HFFc6 (cell line): ENCODE measurements around the gene TIGD6. TPM values are rescaled to one million over a fixed set of nuclear protein-coding genes. Genes with fewer than 3 reads are reported as not detected.

Experiments
- DNase-seq: peaks from one replicate; pipeline ENCODE4 v3.0.0-alpha.2; 2018
- H3K27ac Mint-ChIP-seq: 2 replicates; pipeline ENCODE4 v1.8.0; 2020; ENCODE audit warnings: mild to moderate bottlenecking, mixed read lengths
- H3K27me3 Mint-ChIP-seq: 2 replicates; pipeline ENCODE4 v1.8.0; 2021; ENCODE audit warnings: mild to moderate bottlenecking, moderate library complexity, mixed read lengths; ENCODE audit not compliant: insufficient read depth
- H3K36me3 Mint-ChIP-seq: 2 replicates; pipeline ENCODE4 v1.8.0; 2021; ENCODE audit warnings: low read depth, mixed read lengths
- H3K4me1 Mint-ChIP-seq: 2 replicates; pipeline ENCODE4 v1.8.0; 2020; ENCODE audit warnings: low read depth, mixed read lengths
- H3K4me3 Mint-ChIP-seq: 2 replicates; pipeline ENCODE4 v1.8.0; 2020; ENCODE audit warnings: mild to moderate bottlenecking, moderate library complexity, mixed read lengths
- H3K9me3 Mint-ChIP-seq: 2 replicates; pipeline ENCODE4 v1.8.0; 2020; ENCODE audit warnings: mild to moderate bottlenecking, mixed read lengths
- CTCF ChIP-seq: fragments of 200-600 bp; sonication (generic); IDR thresholded peaks from 2 replicates; pipeline ENCODE4 v1.5.0; 2021; ENCODE audit warnings: antibody characterized with exemption, mild to moderate bottlenecking
- total RNA-seq, 6 experiments: library from RNA; stranded (reverse); fragmentation: NEBNext Ultra II Directional; extraction: Animal tissue kit (Norgen Biotek cat#: 25700); gene quantifications; 2 replicates in 1 of 6; 3 replicates in 5 of 6; pipeline ENCODE4 v1.2.3, GENCODE V29; 2021

Gene TIGD6
- total RNA-seq, 6 experiments from 2014 or later: 6.6 to 7.5 (median 7.2) TPM

DNA sequence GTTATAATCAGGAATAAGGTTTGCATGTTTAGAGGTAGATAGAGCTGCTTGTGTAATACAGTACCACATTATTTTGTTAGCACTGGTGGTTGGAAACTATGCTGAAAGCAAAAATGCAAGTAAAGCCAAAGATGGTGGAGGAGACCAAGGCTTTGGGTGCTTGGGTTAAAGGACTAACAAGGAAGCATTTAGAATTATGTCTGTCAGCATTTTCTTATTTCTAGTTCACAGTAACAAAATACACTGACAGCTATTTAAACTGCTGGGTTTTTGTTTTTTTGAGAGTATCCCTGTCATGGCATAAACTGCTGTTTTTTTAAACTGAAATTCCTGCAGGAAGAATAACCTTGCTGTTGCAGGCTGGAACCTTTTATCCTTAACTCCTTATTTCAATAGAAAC, 6.6 kb upstream of the TIGD6 start:
- peaks cover 35% of the 10 kb centered on the region for H3K36me3 Mint-ChIP-seq
- no peak overlapping the region for H3K27ac Mint-ChIP-seq
- H3K4me1 Mint-ChIP-seq: peaks cover 58% of the 10 kb centered on the region
- no peaks in the 10 kb centered on the region for H3K9me3 Mint-ChIP-seq
- no peak for DNase-seq
- no peak overlapping the region for H3K4me3 Mint-ChIP-seq
- TF ChIP-seq CTCF: no peak
- no peaks in the 10 kb centered on the region; the same call in 1 of the 2 replicates for H3K27me3 Mint-ChIP-seq

DNA sequence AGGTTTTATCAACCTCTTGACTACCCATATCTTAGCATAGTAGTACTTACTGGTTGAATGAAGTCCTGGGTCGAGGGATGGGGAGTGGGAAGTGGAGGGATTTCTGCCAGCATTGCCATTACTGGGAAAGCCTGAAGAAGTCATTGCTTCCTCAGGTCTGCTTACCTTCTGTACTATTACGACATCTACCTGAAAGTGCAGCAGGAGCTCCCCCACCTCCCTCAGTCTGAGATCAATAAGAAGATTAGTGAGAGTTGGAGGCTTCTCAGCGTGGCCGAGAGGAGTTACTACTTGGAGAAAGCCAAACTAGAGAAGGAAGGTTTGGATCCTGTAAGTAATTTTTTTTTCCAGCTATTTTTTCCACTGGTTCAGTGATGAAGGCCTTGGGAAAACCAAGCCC, 5.9 kb upstream of the TIGD6 start:
- DNase-seq: no peak
- peaks cover 39% of the 10 kb centered on the region for H3K36me3 Mint-ChIP-seq
- no peaks in the 10 kb centered on the region; the same call in 1 of the 2 replicates for H3K27me3 Mint-ChIP-seq
- H3K9me3 Mint-ChIP-seq: no peaks in the 10 kb centered on the region; the same call in 1 of the 2 replicates
- no peak for TF ChIP-seq CTCF
- no peak overlapping the region for H3K4me3 Mint-ChIP-seq
- no peak overlapping the region for H3K27ac Mint-ChIP-seq
- H3K4me1 Mint-ChIP-seq: peaks cover 65% of the 10 kb centered on the region

DNA sequence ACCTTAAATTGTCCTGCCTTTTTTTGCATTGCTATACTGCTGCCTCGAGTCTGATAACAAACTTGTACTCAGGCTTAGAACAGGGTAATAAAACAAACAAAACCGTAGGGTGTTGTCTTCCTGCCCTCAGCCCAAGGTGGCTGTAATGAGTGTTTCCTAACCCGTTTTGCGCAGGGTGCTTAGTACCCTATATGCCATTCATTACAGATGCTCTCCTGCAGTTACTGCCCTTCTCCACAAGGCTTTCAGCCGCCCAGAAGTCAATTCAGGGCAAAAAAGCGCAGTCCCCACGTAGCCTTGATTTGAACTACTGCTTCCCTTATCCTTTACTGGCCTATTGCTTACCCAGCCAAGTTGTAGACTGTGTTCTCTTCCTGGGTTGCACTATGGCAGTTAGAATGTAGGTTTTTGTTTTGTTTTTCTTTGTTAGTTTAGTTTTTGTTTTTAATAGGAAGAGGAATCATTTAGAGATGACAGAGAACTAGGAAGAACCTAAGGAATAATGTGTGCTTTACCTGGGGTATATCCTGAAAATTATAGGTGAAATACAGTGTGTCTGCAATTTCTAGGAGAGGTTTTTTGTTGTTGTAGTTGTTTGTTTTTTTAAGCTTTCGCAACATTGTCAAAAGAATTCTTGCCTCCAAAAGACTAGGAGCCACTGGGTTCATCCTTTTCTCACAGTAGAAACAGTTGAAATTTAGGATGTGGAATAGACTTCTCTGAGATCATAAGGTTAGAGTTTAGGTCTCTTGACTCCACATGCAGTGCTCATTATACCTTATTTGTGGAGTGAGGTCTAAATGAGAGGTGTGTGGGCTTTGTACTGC, 1.4 kb upstream of the TIGD6 start:
- H3K9me3 Mint-ChIP-seq: no peaks in the 10 kb centered on the region; the same call in 1 of the 2 replicates
- peaks cover 2% of the 10 kb centered on the region; the same call in 1 of the 2 replicates for H3K27me3 Mint-ChIP-seq
- peak; percentile 57 for DNase-seq
- peaks cover 50% of the 10 kb centered on the region for H3K4me1 Mint-ChIP-seq
- TF ChIP-seq CTCF: peak; percentile 80
- H3K27ac Mint-ChIP-seq: peak overlapping the region; percentile 95
- H3K4me3 Mint-ChIP-seq: peak overlapping the region; percentile 88
- peaks cover 34% of the 10 kb centered on the region for H3K36me3 Mint-ChIP-seq

DNA sequence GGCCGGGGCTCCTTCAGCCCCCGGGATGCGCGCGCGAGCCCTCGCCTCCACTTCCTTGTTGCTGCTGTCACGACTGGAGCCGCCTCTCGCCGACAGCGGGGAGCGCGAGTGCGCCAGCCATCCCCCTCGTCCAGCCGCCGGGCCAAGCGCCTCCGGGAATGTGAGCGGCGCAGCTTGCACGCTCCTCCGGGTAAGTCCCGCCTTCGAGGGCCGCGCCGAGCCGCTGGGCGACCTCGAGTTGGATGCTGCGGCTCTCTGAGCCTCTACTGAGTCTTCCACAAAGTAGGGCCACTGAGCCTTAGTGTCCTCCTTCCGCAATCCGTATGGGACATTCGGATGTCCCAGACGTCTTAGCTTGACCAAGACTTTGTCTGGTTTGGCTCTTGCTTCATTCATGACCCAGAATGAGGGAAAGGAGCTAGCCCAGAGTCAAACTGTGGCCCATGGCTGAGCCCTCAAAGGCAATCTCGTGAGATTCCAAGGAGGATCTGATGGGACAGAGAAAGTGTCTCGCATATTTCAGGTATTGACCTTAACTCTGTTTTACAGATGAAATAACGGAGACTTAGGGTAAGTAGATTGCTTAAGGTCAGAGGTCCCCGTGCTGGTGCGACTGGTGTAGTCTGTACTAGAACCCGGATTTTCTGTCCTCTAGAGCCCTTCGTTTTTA, 671 bp upstream of the TIGD6 start:
- no peak for TF ChIP-seq CTCF
- H3K9me3 Mint-ChIP-seq: no peaks in the 10 kb centered on the region; the same call in 1 of the 2 replicates
- peak; percentile 44 for DNase-seq
- H3K27me3 Mint-ChIP-seq: peaks cover 2% of the 10 kb centered on the region; the same call in 1 of the 2 replicates
- peaks cover 50% of the 10 kb centered on the region for H3K4me1 Mint-ChIP-seq
- peaks cover 36% of the 10 kb centered on the region for H3K36me3 Mint-ChIP-seq
- peak overlapping the region; percentile 88 for H3K4me3 Mint-ChIP-seq
- peak overlapping the region; percentile 95 for H3K27ac Mint-ChIP-seq

GRCh38 chr5:149999866-150000255, 593 bp downstream of the TIGD6 start:
- no peaks in the 10 kb centered on the region; the same call in 1 of the 2 replicates for H3K9me3 Mint-ChIP-seq
- peak overlapping the region; percentile 88 for H3K4me3 Mint-ChIP-seq
- DNase-seq: no peak
- TF ChIP-seq CTCF: no peak
- H3K27me3 Mint-ChIP-seq: peaks cover 2% of the 10 kb centered on the region; the same call in 1 of the 2 replicates
- H3K36me3 Mint-ChIP-seq: peaks cover 42% of the 10 kb centered on the region
- peaks cover 60% of the 10 kb centered on the region for H3K4me1 Mint-ChIP-seq
- H3K27ac Mint-ChIP-seq: peak overlapping the region; percentile 95
